Thoracic aorta (tissue), 2 donors: ENCODE measurements around the gene KRTAP4-4. TPM values are rescaled to one million over a fixed set of nuclear protein-coding genes. Genes with fewer than 3 reads are reported as not detected.
"Not testable (repeated sequence)": the region's sequence is repeated elsewhere in the genome, so short reads cannot be mapped to it uniquely, and the experiment has no call there.

Experiments
- ATAC-seq: fragments of 150-250 bp; one replicate; pipeline ENCODE4 v1.8.0; 2017; ENCODE audit warnings: low read depth; ENCODE audit not compliant: insufficient number of reproducible peaks, low FRiP score
- DNase-seq: peaks from one replicate; pipeline ENCODE4 v3.0.0-alpha.2; 2020; ENCODE audit warnings: low spot score
- H3K27ac ChIP-seq, 2 donors: fragments of 200-600 bp; sonication (generic); 1 replicate in 1 of 2; 2 replicates in 1 of 2; pipeline ENCODE4 v1.5.1; 2016; ENCODE audit warnings: mild to moderate bottlenecking in 2 of 2, moderate library complexity in 2 of 2
- H3K27me3 ChIP-seq: fragments of 200-600 bp; sonication (generic); replicated peaks from 2 replicates; pipeline ENCODE4 v1.6.0; 2016; ENCODE audit warnings: mild to moderate bottlenecking; ENCODE audit not compliant: insufficient read depth
- H3K36me3 ChIP-seq: fragments of 200-600 bp; sonication (generic); one replicate; pipeline ENCODE4 v1.5.1; 2016
- H3K4me1 ChIP-seq, 2 donors: fragments of 200-600 bp; sonication (generic); 1 replicate in 1 of 2; 2 replicates in 1 of 2; pipeline versions ENCODE4 v1.5.1 to v1.6.0; 2016; ENCODE audit warnings: low read depth in 2 of 2, mild to moderate bottlenecking in 1 of 2; ENCODE audit not compliant: control insufficient read depth in 1 of 2
- H3K4me3 ChIP-seq: fragments of 200-600 bp; sonication (generic); 2 replicates; pipeline ENCODE4 v1.5.1; 2016; ENCODE audit warnings: mild to moderate bottlenecking
- H3K9me3 ChIP-seq: fragments of 200-600 bp; sonication (generic); 2 replicates; pipeline ENCODE4 v1.5.1; 2016
- CTCF ChIP-seq: fragments of 200-600 bp; sonication (generic); IDR thresholded peaks from one replicate; pipeline ENCODE4 v1.5.1; 2019; ENCODE audit warnings: antibody characterized with exemption
- total RNA-seq, 2 donors: library from RNA; depleted of rRNA; stranded (reverse); fragments of >200 nt; gene quantifications; one replicate each; pipeline versions ENCODE4 v1.1.0 to v1.2.3, GENCODE V29; 2016

KRTAP4-4 gene
- total RNA-seq, 2 donors from 2014 or later, result not detected

GRCh38 chr17:41147531-41148204 is 12.9 kb downstream of the KRTAP4-4 start:
- no peak overlapping the region for H3K4me3 ChIP-seq
- H3K4me1 ChIP-seq, result no peaks in the 10 kb centered on the region
- TF ChIP-seq CTCF, result no peak
- H3K36me3 ChIP-seq, result no peaks in the 10 kb centered on the region
- no peaks in the 10 kb centered on the region for H3K27me3 ChIP-seq
- ATAC-seq (no peak), DNase-seq (no peak)
- H3K9me3 ChIP-seq, result peaks cover 5% of the 10 kb centered on the region
- no peak overlapping the region for H3K27ac ChIP-seq

- Histone ChIP-seq H3K4me1 (no peaks in the 10 kb centered on the region), H3K4me3 (no peak overlapping the region), H3K36me3 (no peaks in the 10 kb centered on the region), H3K9me3 (peaks cover 5% of the 10 kb centered on the region), H3K27me3 (no peaks in the 10 kb centered on the region), H3K27ac (no peak overlapping the region)
- TF ChIP-seq CTCF, result no peak
- DNase-seq (no peak), ATAC-seq (no peak)
Measured at GRCh38 chr17:41145261-41145660, 15.3 kb downstream of the KRTAP4-4 start.

- ATAC-seq (no peak), DNase-seq (no peak)
- H3K4me3 ChIP-seq, result no peak overlapping the region
- H3K4me1 ChIP-seq, result no peaks in the 10 kb centered on the region
- no peaks in the 10 kb centered on the region for H3K36me3 ChIP-seq
- H3K27me3 ChIP-seq, result no peaks in the 10 kb centered on the region
- no peak for TF ChIP-seq CTCF
- peaks cover 5% of the 10 kb centered on the region for H3K9me3 ChIP-seq
- H3K27ac ChIP-seq, result no peak overlapping the region
Measured at GRCh38 chr17:41144846-41145245, 15.7 kb downstream of the KRTAP4-4 start.

GRCh38 chr17:41141361-41141760 is 19.2 kb downstream of the KRTAP4-4 start:
- Histone ChIP-seq H3K27ac (no peak overlapping the region), H3K4me1 (no peaks in the 10 kb centered on the region), H3K4me3 (no peak overlapping the region), H3K36me3 (no peaks in the 10 kb centered on the region), H3K27me3 (no peaks in the 10 kb centered on the region), H3K9me3 (peaks cover 5% of the 10 kb centered on the region)
- DNase-seq (no peak), ATAC-seq (no peak)
- TF ChIP-seq CTCF, result no peak

- Histone ChIP-seq H3K27me3 (no peaks in the 10 kb centered on the region), H3K9me3 (peaks cover 5% of the 10 kb centered on the region), H3K27ac (no peak within 1 kb of the TSS), H3K36me3 (no peaks in the 10 kb centered on the region), H3K4me3 (no peak within 1 kb of the TSS), H3K4me1 (no peaks in the 10 kb centered on the region)
- DNase-seq (no peak), ATAC-seq (no peak)
- no peak for TF ChIP-seq CTCF
Measured at GRCh38 chr17:41140360-41141131, 20.0 kb downstream of the KRTAP4-4 start, which contains the start of gene KRTAP4-6. Gene KRTAP4-6, minus strand, starts transcription at chr17:41140544. Its CDS starts 57 bp downstream, at chr17:41140487.

GRCh38 chr17:41139865-41140264 is 20.7 kb downstream of the KRTAP4-4 start:
- not testable (repeated sequence) for H3K36me3 ChIP-seq, H3K27me3 ChIP-seq, H3K27ac ChIP-seq, DNase-seq, H3K4me1 ChIP-seq, H3K9me3 ChIP-seq, H3K4me3 ChIP-seq, ATAC-seq
